Suppressor macrophage treated with lipopolysaccharide for 1 hour (primary cell): Measurements from ENCODE around the gene IQSEC1.

Experiments
- DNase-seq, 3 donors: peaks; one replicate each; pipeline ENCODE4 v3.0.0-alpha.2; 2020 to 2022

IQSEC1 gene

GRCh38 chr3:12996181-12996506 is 77.1 kb downstream of the IQSEC1 start:
- DNase-seq = no peak

- DNase-seq = no peak
Measured at GRCh38 chr3:12995389-12996180, 77.6 kb downstream of the IQSEC1 start.

DNA sequence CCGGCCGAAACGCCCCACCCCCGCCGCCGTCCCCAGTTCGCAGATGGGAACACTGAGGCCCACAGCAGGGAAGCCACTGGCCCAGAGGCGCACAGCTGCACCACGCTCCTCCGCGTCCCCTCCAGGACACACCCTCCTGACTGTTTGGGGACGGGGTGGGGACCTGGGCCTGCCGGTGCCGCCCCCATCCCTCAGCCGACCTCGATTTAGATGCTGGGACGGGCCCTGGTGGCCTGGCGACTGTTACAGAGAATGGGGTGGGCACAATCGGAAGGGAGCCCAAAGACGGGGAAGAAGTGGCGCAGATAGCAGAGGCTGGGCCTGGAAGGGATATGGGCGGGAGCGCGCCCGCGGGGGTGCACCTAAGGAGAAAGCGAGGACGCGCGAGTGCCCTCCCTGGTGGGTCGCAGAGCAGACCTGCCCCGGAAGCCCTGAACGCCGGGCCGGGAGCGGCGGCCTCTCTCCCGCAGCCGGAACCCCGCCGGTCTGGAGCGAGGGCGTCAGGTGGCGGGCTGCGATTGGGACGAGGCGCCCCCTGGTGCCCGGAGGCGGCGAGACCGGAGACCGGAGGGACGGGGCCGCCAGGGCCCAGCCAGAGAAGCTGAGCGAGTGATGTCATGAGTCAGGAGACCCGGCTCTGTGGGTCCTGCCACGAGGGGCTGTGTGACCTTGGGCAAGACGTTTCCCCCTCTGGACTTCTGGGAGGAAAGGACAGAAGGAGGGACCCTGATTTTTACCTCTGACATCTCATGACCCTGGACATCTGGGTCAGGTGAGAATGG is 78.4 kb downstream of the IQSEC1 start:
- DNase-seq = peak; percentile 87 to 94 (median 90)

DNA sequence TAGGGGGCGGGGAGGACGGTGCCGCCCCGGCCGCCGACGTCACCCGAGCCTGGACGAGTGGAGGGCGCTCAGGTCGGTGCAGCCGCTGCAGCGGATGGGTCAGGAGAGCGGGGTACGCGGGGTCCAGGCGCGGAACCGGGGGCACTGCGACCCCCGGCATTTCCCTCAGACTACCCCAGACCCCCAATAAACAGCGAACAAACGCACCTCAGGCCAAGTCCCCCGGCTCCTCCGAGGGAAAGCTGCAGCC is 78.9 kb downstream of the IQSEC1 start:
- no peak for DNase-seq

- peak in 1 of 3 donors; percentile 60 for DNase-seq
Measured at GRCh38 chr3:12993517-12994356, 79.5 kb downstream of the IQSEC1 start.

- peak in 1 of 3 donors; percentile 35 for DNase-seq
Measured at GRCh38 chr3:12992629-12993516, 80.4 kb downstream of the IQSEC1 start.

- DNase-seq = no peak
Measured at GRCh38 chr3:12991861-12992281, 81.4 kb downstream of the IQSEC1 start.

DNA sequence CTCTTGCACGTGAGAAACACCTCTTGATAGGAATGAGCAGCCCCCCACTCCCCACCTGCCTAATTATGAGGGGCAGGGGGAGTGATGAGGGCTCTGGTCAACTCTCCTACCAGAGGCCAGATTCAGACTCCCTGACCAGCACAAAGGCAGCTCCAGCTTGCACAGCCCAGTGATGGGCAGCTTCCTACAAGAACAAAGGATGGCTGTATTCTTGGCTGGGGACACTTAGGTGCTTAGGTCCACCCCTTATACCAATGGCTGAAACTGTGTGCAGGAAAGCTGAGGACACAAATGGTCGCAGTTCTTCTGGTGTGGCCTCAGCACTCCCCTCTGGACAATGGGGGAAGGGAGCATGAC is 81.8 kb downstream of the IQSEC1 start:
- no peak for DNase-seq

- peak in 2 of 3 donors; percentile 32 to 55 for DNase-seq
Measured at GRCh38 chr3:12990781-12991480, 82.3 kb downstream of the IQSEC1 start.

DNA sequence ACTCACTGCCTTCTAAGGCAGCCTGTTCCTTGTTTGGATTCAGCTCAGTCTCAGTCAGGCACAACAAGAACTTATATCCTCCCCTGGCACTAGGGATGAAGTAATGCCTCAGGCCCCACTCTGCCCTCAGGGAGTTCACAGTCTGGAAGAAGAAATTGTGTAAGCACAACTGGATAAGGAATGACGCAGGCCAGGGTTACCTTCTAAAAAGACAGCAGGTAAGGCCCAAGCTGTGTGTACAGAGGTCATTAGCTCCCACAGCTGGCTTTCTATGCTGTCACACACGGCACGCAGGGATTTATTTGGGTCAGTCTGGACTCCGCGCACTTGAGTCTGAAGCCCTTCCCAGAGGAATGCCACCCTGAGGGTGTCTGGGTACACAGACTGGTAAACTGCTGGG is 82.9 kb downstream of the IQSEC1 start:
- DNase-seq = no peak

- DNase-seq = no peak
Measured at GRCh38 chr3:12988728-12989454, 84.3 kb downstream of the IQSEC1 start.

DNA sequence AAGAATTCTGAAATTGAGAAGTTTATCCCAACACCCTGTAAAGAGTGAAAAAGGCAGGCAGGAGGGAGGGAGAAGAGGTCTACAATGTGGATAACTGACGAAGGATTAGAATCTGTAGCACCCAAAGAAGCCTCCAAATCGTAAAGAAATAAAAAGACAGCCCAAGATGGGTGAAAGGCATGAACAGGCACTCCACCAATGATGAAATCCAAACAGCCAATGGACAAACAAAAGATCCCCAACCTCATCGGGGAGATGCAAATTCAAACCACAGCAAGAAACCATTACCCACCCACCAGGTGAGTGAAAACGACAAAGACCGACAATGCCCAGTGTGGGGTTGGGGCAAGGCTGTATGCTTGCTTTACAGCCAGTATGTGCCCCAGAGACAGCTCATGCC is 85.6 kb downstream of the IQSEC1 start:
- no peak for DNase-seq

GRCh38 chr3:12986986-12987385 is 86.2 kb downstream of the IQSEC1 start:
- DNase-seq = no peak

GRCh38 chr3:12986521-12986920 is 86.7 kb downstream of the IQSEC1 start:
- no peak for DNase-seq

GRCh38 chr3:12986031-12986430 is 87.2 kb downstream of the IQSEC1 start:
- DNase-seq = no peak

GRCh38 chr3:12985148-12985547 is 88.1 kb downstream of the IQSEC1 start:
- no peak for DNase-seq

DNA sequence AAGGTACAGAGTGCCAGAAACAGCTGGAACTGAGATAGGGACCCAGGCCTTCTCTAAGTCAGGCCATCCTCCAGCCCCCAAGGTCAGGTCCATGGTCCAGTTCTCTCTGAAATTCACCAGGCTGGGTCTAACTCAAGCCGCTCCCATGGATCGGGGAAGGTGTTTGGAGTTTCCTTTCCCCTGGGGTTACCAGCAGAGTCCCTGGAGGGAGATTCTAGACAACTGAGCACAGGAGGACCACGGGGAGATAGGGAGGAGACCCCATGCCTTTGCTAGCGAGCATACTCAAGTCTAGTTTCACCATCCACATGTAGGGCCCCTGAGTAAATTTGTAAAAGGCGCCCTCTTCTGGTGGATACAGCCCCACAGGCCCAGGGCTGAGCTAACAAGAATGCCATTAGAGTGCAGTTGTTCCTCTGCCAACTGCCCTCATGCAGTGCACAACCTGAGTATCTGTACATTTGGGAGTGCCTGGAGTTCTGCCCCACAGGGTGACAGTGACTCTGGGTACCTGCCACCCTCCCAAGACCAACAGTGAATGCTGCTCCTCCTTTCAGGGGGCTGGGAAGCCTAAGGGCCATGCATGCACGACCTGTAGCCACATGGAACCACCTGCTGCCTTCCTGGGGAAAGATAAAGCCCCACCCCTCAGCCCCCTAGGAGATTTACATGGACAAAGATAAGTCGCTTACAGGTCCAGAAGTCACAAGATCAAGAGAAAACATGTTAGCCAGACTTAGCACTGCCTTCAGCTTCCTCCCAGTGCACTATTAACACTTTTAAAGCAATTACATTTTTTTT is 89.0 kb downstream of the IQSEC1 start:
- DNase-seq = peak; percentile 65 to 78 (median 76)

DNA sequence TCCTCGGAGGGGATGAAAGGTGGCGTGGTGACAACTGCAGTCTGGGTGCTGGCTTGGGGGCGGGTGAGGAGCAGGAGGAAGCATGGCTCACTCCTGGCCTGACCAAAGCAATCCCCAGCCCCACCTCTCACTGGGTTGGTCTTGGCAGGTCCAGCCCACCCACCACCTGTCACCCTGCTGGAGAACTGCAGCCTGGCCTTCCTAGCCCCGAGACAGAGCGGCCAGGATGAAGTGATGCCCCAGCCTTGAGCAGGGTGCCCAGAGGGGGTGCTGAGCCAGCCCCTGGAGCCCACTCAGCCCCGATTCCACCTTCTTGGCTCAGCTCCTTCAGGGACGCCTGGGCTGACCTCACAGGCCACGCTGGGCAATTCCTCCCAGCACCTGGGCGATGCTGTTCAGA is 89.9 kb downstream of the IQSEC1 start:
- DNase-seq = no peak

- no peak for DNase-seq
Measured at GRCh38 chr3:12982619-12983101, 90.6 kb downstream of the IQSEC1 start.
